ENCODE measurements around the gene KLHL25.

The KLHL25 gene

GRCh38 chr15:85718271-85718971, 76.3 kb downstream of the KLHL25 start:
- TF ChIP-seq CTCF (IDR thresholded peaks at IDR 0.05): no peak

GRCh38 chr15:85717212-85717611, 77.5 kb downstream of the KLHL25 start:
- no peak for TF ChIP-seq CTCF (IDR thresholded peaks at IDR 0.05)

GRCh38 chr15:85716261-85716660, 78.5 kb downstream of the KLHL25 start:
- TF ChIP-seq CTCF (IDR thresholded peaks at IDR 0.05): no peak

- TF ChIP-seq CTCF (IDR thresholded peaks at IDR 0.05): no peak
Observed at GRCh38 chr15:85711580-85712192, 83.0 kb downstream of the KLHL25 start.

- no peak for TF ChIP-seq CTCF (IDR thresholded peaks at IDR 0.05)
Observed at GRCh38 chr15:85710340-85710842, 84.3 kb downstream of the KLHL25 start.

Data from LNCAP (cell line).